ENCODE measurements around the gene DISP2. TPM values are rescaled to one million over a fixed set of nuclear protein-coding genes. Genes with fewer than 3 reads are reported as not detected.

Gene DISP2
- total RNA-seq, 2 donors from 2014 or later: 0.21 to 0.54 TPM

GRCh38 chr15:40367686-40368611 lies 9.9 kb downstream of the DISP2 start:
- H3K36me3 ChIP-seq: no peaks in the 10 kb centered on the region
- H3K9me3 ChIP-seq: no peaks in the 10 kb centered on the region
- H3K27me3 ChIP-seq (replicated peaks; ENCODE audit: insufficient read depth): no peaks in the 10 kb centered on the region
- peaks cover 5 to 28% of the 10 kb centered on the region in 2 donors for H3K4me1 ChIP-seq (ENCODE audit: control insufficient read depth in 1 of 2, low read depth in 2 of 2)
- ATAC-seq (ENCODE audit: insufficient number of reproducible peaks, low FRiP score, low read depth) (peak; percentile 60), DNase-seq (ENCODE audit: low spot score) (peak; percentile 37)
- no peak overlapping the region for H3K27ac ChIP-seq
- peak; percentile 83 for TF ChIP-seq CTCF (IDR thresholded peaks at IDR 0.05)
- peak overlapping the region; percentile 63 for H3K4me3 ChIP-seq

- ATAC-seq (ENCODE audit: insufficient number of reproducible peaks, low FRiP score, low read depth) (no peak), DNase-seq (ENCODE audit: low spot score) (no peak)
Observed at GRCh38 chr15:40368719-40369473, 10.9 kb downstream of the DISP2 start.

GRCh38 chr15:40369474-40369869 lies 11.5 kb downstream of the DISP2 start:
- ATAC-seq (ENCODE audit: insufficient number of reproducible peaks, low FRiP score, low read depth) (no peak), DNase-seq (ENCODE audit: low spot score) (no peak)
- Histone ChIP-seq H3K36me3 (no peaks in the 10 kb centered on the region), H3K9me3 (no peaks in the 10 kb centered on the region), H3K27me3 (replicated peaks; ENCODE audit: insufficient read depth) (no peaks in the 10 kb centered on the region), H3K4me1 (ENCODE audit: control insufficient read depth in 1 of 2, low read depth in 2 of 2) (peaks cover 5 to 28% of the 10 kb centered on the region in 2 donors), H3K27ac (no peak overlapping the region), H3K4me3 (no peak overlapping the region)
- TF ChIP-seq CTCF (IDR thresholded peaks at IDR 0.05): no peak

More at GRCh38 chr15:40368719-40369473, 10.9 kb downstream of the DISP2 start:
- TF ChIP-seq CTCF (IDR thresholded peaks at IDR 0.05): no peak
- H3K4me3 ChIP-seq: no peak overlapping the region
- no peaks in the 10 kb centered on the region for H3K36me3 ChIP-seq
- peaks cover 5 to 28% of the 10 kb centered on the region in 2 donors for H3K4me1 ChIP-seq (ENCODE audit: control insufficient read depth in 1 of 2, low read depth in 2 of 2)
- no peak overlapping the region for H3K27ac ChIP-seq
- H3K9me3 ChIP-seq: no peaks in the 10 kb centered on the region
- no peaks in the 10 kb centered on the region for H3K27me3 ChIP-seq (replicated peaks; ENCODE audit: insufficient read depth)

- no peak overlapping the region for H3K27ac ChIP-seq
- no peak overlapping the region for H3K4me3 ChIP-seq
- H3K9me3 ChIP-seq: no peaks in the 10 kb centered on the region
- TF ChIP-seq CTCF (IDR thresholded peaks at IDR 0.05): no peak
- H3K4me1 ChIP-seq (ENCODE audit: control insufficient read depth in 1 of 2, low read depth in 2 of 2): peaks cover 5 to 28% of the 10 kb centered on the region in 2 donors
- ATAC-seq (ENCODE audit: insufficient number of reproducible peaks, low FRiP score, low read depth): no peak
- no peaks in the 10 kb centered on the region for H3K36me3 ChIP-seq
- H3K27me3 ChIP-seq (replicated peaks; ENCODE audit: insufficient read depth): no peaks in the 10 kb centered on the region
- DNase-seq (ENCODE audit: low spot score): no peak
Observed at GRCh38 chr15:40369971-40370370, 12.0 kb downstream of the DISP2 start.

GRCh38 chr15:40372981-40373380 lies 15.0 kb downstream of the DISP2 start:
- H3K27ac ChIP-seq: no peak overlapping the region
- H3K36me3 ChIP-seq: no peaks in the 10 kb centered on the region
- no peak overlapping the region for H3K4me3 ChIP-seq
- H3K9me3 ChIP-seq: no peaks in the 10 kb centered on the region
- H3K27me3 ChIP-seq (replicated peaks; ENCODE audit: insufficient read depth): no peaks in the 10 kb centered on the region
- ATAC-seq (ENCODE audit: insufficient number of reproducible peaks, low FRiP score, low read depth) (no peak), DNase-seq (ENCODE audit: low spot score) (no peak)
- no peak for TF ChIP-seq CTCF (IDR thresholded peaks at IDR 0.05)
- peaks cover 0 to 4% of the 10 kb centered on the region in 2 donors for H3K4me1 ChIP-seq (ENCODE audit: control insufficient read depth in 1 of 2, low read depth in 2 of 2)

All from thoracic aorta (tissue), 2 donors.